Measurements from ENCODE around the gene BRINP1. TPM values are rescaled to one million over a fixed set of nuclear protein-coding genes. Genes with fewer than 3 reads are reported as not detected.

The BRINP1 gene
- total and polyA plus RNA-seq, 2 experiments from 2014 or later: 13.4 to 33.5 TPM

GRCh38 chr9:119181561-119181960, 187.7 kb downstream of the BRINP1 start:
- Histone ChIP-seq H2AFZ (no peak overlapping the region), H3K9me2 (ENCODE audit: insufficient read depth) (no peaks in the 10 kb centered on the region), H3K79me2 (replicated peaks; ENCODE audit: insufficient read depth) (no peaks in the 10 kb centered on the region), H3K4me1 (ENCODE audit: insufficient read depth) (peaks cover 5% of the 10 kb centered on the region; the same call in 1 of the 2 replicates), H3F3A (replicated peaks; ENCODE audit: low read depth) (no peaks in the 10 kb centered on the region), H4K20me1 (replicated peaks; ENCODE audit: insufficient read depth) (no peaks in the 10 kb centered on the region), H3K36me3 (ENCODE audit: insufficient read depth) (no peaks in the 10 kb centered on the region), H3K4me2 (no peak overlapping the region), H3K27me3 (ENCODE audit: insufficient read depth) (no peaks in the 10 kb centered on the region), H3K27ac (ENCODE audit: low read depth) (no peak overlapping the region), H3K4me3 (no peak overlapping the region)
- no peak overlapping the region for H3K27ac Mint-ChIP-seq
- no peak for TF ChIP-seq CREB1 (CRISPR knock-in tag; IDR thresholded peaks at IDR 0.05; ENCODE audit: low read depth)
- no peak for TF ChIP-seq ZNF114 (CRISPR knock-in tag; IDR thresholded peaks at IDR 0.05)
- no peak for TF ChIP-seq CTCF (conservative IDR thresholded peaks at IDR 0.05; ENCODE audit: low read depth in 2 of 2)
- TF ChIP-seq, protein P1, sequence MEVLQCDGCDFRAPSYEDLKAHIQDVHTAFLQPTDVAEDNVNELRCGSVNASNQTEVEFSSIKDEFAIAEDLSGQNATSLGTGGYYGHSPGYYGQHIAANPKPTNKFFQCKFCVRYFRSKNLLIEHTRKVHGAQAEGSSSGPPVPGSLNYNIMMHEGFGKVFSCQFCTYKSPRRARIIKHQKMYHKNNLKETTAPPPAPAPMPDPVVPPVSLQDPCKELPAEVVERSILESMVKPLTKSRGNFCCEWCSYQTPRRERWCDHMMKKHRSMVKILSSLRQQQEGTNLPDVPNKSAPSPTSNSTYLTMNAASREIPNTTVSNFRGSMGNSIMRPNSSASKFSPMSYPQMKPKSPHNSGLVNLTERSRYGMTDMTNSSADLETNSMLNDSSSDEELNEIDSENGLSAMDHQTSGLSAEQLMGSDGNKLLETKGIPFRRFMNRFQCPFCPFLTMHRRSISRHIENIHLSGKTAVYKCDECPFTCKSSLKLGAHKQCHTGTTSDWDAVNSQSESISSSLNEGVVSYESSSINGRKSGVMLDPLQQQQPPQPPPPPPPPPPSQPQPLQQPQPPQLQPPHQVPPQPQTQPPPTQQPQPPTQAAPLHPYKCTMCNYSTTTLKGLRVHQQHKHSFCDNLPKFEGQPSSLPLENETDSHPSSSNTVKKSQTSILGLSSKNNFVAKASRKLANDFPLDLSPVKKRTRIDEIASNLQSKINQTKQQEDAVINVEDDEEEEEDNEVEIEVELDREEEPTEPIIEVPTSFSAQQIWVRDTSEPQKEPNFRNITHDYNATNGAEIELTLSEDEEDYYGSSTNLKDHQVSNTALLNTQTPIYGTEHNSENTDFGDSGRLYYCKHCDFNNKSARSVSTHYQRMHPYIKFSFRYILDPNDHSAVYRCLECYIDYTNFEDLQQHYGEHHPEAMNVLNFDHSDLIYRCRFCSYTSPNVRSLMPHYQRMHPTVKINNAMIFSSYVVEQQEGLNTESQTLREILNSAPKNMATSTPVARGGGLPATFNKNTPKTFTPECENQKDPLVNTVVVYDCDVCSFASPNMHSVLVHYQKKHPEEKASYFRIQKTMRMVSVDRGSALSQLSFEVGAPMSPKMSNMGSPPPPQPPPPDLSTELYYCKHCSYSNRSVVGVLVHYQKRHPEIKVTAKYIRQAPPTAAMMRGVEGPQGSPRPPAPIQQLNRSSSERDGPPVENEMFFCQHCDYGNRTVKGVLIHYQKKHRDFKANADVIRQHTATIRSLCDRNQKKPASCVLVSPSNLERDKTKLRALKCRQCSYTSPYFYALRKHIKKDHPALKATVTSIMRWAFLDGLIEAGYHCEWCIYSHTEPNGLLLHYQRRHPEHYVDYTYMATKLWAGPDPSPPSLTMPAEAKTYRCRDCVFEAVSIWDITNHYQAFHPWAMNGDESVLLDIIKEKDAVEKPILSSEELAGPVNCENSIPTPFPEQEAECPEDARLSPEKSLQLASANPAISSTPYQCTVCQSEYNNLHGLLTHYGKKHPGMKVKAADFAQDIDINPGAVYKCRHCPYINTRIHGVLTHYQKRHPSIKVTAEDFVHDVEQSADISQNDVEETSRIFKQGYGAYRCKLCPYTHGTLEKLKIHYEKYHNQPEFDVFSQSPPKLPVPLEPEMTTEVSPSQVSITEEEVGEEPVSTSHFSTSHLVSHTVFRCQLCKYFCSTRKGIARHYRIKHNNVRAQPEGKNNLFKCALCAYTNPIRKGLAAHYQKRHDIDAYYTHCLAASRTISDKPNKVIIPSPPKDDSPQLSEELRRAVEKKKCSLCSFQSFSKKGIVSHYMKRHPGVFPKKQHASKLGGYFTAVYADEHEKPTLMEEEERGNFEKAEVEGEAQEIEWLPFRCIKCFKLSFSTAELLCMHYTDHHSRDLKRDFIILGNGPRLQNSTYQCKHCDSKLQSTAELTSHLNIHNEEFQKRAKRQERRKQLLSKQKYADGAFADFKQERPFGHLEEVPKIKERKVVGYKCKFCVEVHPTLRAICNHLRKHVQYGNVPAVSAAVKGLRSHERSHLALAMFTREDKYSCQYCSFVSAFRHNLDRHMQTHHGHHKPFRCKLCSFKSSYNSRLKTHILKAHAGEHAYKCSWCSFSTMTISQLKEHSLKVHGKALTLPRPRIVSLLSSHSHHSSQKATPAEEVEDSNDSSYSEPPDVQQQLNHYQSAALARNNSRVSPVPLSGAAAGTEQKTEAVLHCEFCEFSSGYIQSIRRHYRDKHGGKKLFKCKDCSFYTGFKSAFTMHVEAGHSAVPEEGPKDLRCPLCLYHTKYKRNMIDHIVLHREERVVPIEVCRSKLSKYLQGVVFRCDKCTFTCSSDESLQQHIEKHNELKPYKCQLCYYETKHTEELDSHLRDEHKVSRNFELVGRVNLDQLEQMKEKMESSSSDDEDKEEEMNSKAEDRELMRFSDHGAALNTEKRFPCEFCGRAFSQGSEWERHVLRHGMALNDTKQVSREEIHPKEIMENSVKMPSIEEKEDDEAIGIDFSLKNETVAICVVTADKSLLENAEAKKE (CRISPR knock-in tag; IDR thresholded peaks at IDR 0.05): no peak
- DNase-seq (ENCODE audit: low spot score): no peak
- H3K36me3 Mint-ChIP-seq (ENCODE audit: low read depth): no peaks in the 10 kb centered on the region; the same call in 2 of the 3 replicates
- no peaks in the 10 kb centered on the region for H3K9me3 Mint-ChIP-seq
- no peak overlapping the region for H3K4me3 Mint-ChIP-seq
- peaks cover 5% of the 10 kb centered on the region for H3K27me3 Mint-ChIP-seq (ENCODE audit: insufficient read depth, low read depth, poor library complexity)
- no peak for ATAC-seq
- H3K4me1 Mint-ChIP-seq: peaks cover 44% of the 10 kb centered on the region
